ENCODE measurements around the gene TSBP1.

Gene TSBP1

DNA sequence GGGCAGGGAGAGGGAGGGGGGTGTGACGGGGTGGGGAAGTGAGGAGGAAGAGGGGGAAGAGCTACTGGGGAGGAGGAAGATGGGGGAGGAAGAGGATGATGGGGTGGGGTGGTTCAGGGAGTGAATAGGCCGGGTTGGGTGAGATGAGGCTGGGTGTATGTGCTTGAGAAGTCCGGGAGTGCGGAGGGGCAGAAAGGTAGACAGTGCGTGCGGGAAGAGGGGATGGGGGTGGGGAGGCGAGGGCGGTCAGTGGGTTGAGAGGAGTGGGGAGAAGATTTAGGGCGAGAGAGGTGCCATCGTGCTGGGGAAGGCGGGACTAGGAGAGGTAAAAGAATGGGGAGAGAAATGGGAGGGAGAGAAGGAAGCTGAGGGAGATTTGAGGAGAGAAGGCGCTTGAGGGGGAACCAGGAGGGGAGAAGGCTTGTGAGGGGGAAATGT, 116.9 kb downstream of the TSBP1 start:
- no peaks in the 10 kb centered on the region for H3K9me3 ChIP-seq (ENCODE audit: control insufficient read depth in 2 of 2, low read length in 2 of 2)
- peaks cover 0 to 3% of the 10 kb centered on the region in 2 donors for H3K4me1 ChIP-seq (ENCODE audit: control insufficient read depth in 2 of 2, insufficient read depth in 2 of 2, low read length in 2 of 2)
- peaks cover 0 to 8% of the 10 kb centered on the region in 2 donors for H3K27me3 ChIP-seq (ENCODE audit: control insufficient read depth in 2 of 2, insufficient read depth in 2 of 2, low read length in 2 of 2)
- H3K36me3 ChIP-seq (ENCODE audit: control insufficient read depth in 2 of 2, insufficient read depth in 2 of 2, low read length in 2 of 2), result no peaks in the 10 kb centered on the region
- H3K4me3 ChIP-seq (ENCODE audit: low read length in 2 of 2), result peak overlapping the region; percentile 18 to 48
- no peak overlapping the region for H3K9ac ChIP-seq (ENCODE audit: low read depth in 1 of 2, low read length in 2 of 2)
- peak overlapping the region in 1 of 2 donors; percentile 71 for H3K27ac ChIP-seq (ENCODE audit: low read depth in 2 of 2, low read length in 2 of 2)

DNA sequence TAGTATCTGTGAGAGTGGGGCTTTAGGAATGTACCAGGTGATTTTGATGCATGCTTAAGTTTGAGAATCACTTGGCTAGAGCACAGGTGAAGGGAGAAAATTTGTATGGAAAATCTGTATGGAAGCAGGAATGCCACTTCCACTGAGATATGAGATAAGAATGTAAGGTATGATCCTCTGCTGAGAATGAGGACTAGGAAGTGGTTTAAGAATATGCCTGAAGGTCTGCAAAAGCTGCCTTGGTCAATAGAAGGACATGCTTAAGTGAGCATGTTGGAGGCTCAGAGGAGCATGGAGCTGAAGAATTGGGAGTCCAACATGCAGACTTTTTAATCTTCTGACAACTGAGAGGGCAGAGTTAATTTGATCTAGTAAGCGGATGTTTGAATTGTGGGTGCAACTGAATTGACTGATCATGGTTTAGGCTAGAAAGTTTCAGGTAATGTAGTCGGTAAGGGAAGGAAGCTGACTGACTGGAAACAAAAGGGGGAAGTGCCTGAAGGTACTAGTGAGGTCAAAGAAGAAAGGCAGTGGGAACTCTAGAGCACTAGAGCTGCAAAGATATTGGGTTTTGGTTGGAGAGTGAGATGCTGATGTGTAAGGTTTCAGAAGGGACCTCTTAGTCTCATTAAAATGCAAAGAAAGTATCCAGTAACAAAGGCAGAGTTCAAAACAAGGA, 119.2 kb downstream of the TSBP1 start:
- no peaks in the 10 kb centered on the region for H3K9me3 ChIP-seq (ENCODE audit: control insufficient read depth in 2 of 2, low read length in 2 of 2)
- peaks cover 0 to 3% of the 10 kb centered on the region in 2 donors for H3K4me1 ChIP-seq (ENCODE audit: control insufficient read depth in 2 of 2, insufficient read depth in 2 of 2, low read length in 2 of 2)
- peaks cover 0 to 8% of the 10 kb centered on the region in 2 donors for H3K27me3 ChIP-seq (ENCODE audit: control insufficient read depth in 2 of 2, insufficient read depth in 2 of 2, low read length in 2 of 2)
- no peaks in the 10 kb centered on the region for H3K36me3 ChIP-seq (ENCODE audit: control insufficient read depth in 2 of 2, insufficient read depth in 2 of 2, low read length in 2 of 2)
- no peak overlapping the region for H3K27ac ChIP-seq (ENCODE audit: low read depth in 2 of 2, low read length in 2 of 2)
- no peak overlapping the region for H3K4me3 ChIP-seq (ENCODE audit: low read length in 2 of 2)
- H3K9ac ChIP-seq (ENCODE audit: low read depth in 1 of 2, low read length in 2 of 2), result no peak overlapping the region

DNA sequence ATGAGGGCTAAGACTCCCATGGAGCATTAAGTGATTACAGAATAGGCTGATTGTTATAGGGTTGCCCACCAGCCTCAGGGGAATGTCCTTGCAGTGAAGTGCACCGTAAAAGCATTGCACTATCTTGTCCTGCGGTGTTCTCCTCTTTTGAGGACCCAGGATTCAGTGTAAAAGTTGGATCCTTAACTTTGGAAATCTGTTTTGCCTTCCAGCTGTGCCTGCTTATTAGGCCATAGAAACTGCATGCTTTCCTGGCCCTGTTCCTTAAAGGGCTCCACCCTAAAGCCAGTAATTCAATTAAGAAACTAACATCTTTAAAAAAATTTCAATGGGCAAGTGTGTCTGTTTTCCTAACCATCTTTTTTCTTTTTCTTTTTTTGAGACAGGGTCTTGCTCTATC, 122.4 kb downstream of the TSBP1 start:
- Histone ChIP-seq H3K4me3 (ENCODE audit: low read length in 2 of 2) (no peak overlapping the region), H3K9ac (ENCODE audit: low read depth in 1 of 2, low read length in 2 of 2) (no peak overlapping the region), H3K9me3 (ENCODE audit: control insufficient read depth in 2 of 2, low read length in 2 of 2) (no peaks in the 10 kb centered on the region), H3K4me1 (ENCODE audit: control insufficient read depth in 2 of 2, insufficient read depth in 2 of 2, low read length in 2 of 2) (no peaks in the 10 kb centered on the region), H3K27ac (ENCODE audit: low read depth in 2 of 2, low read length in 2 of 2) (no peak overlapping the region), H3K36me3 (ENCODE audit: control insufficient read depth in 2 of 2, insufficient read depth in 2 of 2, low read length in 2 of 2) (no peaks in the 10 kb centered on the region), H3K27me3 (ENCODE audit: control insufficient read depth in 2 of 2, insufficient read depth in 2 of 2, low read length in 2 of 2) (peaks cover 0 to 3% of the 10 kb centered on the region in 2 donors)

DNA sequence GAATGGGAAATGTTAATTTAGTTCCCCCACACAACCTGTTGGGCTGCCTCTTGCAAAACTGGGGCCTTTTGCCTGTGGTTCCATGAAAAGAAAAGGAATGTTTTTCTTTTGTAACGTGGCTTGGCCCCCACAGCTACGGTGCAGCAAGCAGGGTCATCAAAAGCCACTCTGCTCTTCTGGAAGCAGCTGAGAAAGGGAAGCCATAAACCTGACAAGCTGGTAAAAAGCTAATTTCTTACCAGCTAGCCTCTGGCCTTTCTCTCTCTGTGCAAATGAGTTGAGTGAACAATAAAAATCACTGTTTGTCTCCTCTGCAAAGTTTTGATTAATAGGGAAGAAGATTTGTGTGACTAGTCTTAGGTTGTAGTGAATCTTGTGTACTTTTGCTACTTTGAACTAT, 124.3 kb downstream of the TSBP1 start:
- Histone ChIP-seq H3K36me3 (ENCODE audit: control insufficient read depth in 2 of 2, insufficient read depth in 2 of 2, low read length in 2 of 2) (no peaks in the 10 kb centered on the region), H3K27me3 (ENCODE audit: control insufficient read depth in 2 of 2, insufficient read depth in 2 of 2, low read length in 2 of 2) (peaks cover 0 to 3% of the 10 kb centered on the region in 2 donors), H3K4me3 (ENCODE audit: low read length in 2 of 2) (no peak overlapping the region), H3K27ac (ENCODE audit: low read depth in 2 of 2, low read length in 2 of 2) (no peak overlapping the region), H3K9me3 (ENCODE audit: control insufficient read depth in 2 of 2, low read length in 2 of 2) (no peaks in the 10 kb centered on the region), H3K9ac (ENCODE audit: low read depth in 1 of 2, low read length in 2 of 2) (no peak overlapping the region), H3K4me1 (ENCODE audit: control insufficient read depth in 2 of 2, insufficient read depth in 2 of 2, low read length in 2 of 2) (no peaks in the 10 kb centered on the region)

DNA sequence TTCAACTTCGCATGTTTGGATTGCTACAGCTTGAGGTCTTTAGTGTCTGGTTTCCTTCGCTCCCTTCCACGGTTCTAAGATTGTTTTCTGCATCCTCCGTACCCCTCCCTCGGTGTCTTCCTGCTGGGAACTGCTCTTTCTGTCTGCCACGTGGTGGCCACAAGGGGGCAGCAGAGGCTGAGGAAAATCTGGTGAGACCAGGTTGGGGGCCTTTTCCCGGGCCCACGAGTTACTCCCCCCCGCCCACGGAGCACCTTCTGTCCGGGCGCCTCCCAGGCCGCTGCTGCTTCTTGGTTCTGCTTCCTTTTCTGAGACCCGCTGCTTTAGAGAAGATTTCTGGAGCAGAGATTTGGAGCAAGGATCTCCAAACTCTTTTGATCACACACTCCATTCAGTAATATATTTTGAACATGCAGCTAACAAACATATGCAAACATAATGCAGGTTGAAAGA, 126.7 kb downstream of the TSBP1 start:
- H3K27me3 ChIP-seq (ENCODE audit: control insufficient read depth in 2 of 2, insufficient read depth in 2 of 2, low read length in 2 of 2), result peaks cover 0 to 3% of the 10 kb centered on the region in 2 donors
- H3K4me3 ChIP-seq (ENCODE audit: low read length in 2 of 2), result peak overlapping the region; percentile 14 to 54
- no peaks in the 10 kb centered on the region for H3K9me3 ChIP-seq (ENCODE audit: control insufficient read depth in 2 of 2, low read length in 2 of 2)
- H3K9ac ChIP-seq (ENCODE audit: low read depth in 1 of 2, low read length in 2 of 2), result peak overlapping the region in 1 of 2 donors; percentile 10
- peak overlapping the region in 1 of 2 donors; percentile 32 for H3K27ac ChIP-seq (ENCODE audit: low read depth in 2 of 2, low read length in 2 of 2)
- no peaks in the 10 kb centered on the region for H3K36me3 ChIP-seq (ENCODE audit: control insufficient read depth in 2 of 2, insufficient read depth in 2 of 2, low read length in 2 of 2)
- no peaks in the 10 kb centered on the region for H3K4me1 ChIP-seq (ENCODE audit: control insufficient read depth in 2 of 2, insufficient read depth in 2 of 2, low read length in 2 of 2)

DNA sequence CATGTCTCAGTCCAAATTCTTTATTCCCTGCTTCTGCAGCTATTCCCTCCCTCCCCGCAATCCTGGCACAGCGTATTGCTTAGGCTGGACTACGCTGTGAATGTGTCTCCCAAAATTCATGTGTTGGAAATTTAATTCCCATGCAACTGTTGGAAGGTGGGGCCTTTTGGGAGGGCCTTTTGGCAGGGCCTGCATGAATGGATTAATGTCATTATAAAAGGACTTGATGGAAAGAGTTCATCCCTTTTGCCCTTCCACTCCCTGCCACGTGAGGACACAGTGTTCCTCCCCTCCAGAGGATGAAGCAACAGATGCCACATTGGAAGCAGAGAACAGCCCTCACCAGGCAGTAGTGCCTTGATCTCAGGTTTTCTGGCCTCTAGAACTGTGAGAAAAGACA, 127.4 kb downstream of the TSBP1 start:
- Histone ChIP-seq H3K27me3 (ENCODE audit: control insufficient read depth in 2 of 2, insufficient read depth in 2 of 2, low read length in 2 of 2) (peaks cover 0 to 3% of the 10 kb centered on the region in 2 donors), H3K9ac (ENCODE audit: low read depth in 1 of 2, low read length in 2 of 2) (no peak overlapping the region), H3K36me3 (ENCODE audit: control insufficient read depth in 2 of 2, insufficient read depth in 2 of 2, low read length in 2 of 2) (no peaks in the 10 kb centered on the region), H3K4me3 (ENCODE audit: low read length in 2 of 2) (no peak overlapping the region), H3K4me1 (ENCODE audit: control insufficient read depth in 2 of 2, insufficient read depth in 2 of 2, low read length in 2 of 2) (no peaks in the 10 kb centered on the region), H3K9me3 (ENCODE audit: control insufficient read depth in 2 of 2, low read length in 2 of 2) (no peaks in the 10 kb centered on the region), H3K27ac (ENCODE audit: low read depth in 2 of 2, low read length in 2 of 2) (no peak overlapping the region)
